Suppressor macrophage (primary cell): ENCODE results near the gene ZAP70.

ENCODE experiments used
- DNase-seq, 4 experiments: peaks; one replicate each; pipeline ENCODE4 v3.0.0-alpha.2; 2020 to 2022

Gene ZAP70

GRCh38 chr2:97752342-97753334 is 39.3 kb downstream of the ZAP70 start:
- peak in 2 of 4 experiments; percentile 8 to 41 for DNase-seq

GRCh38 chr2:97754690-97755346 is 41.4 kb downstream of the ZAP70 start:
- DNase-seq, result no peak

DNA sequence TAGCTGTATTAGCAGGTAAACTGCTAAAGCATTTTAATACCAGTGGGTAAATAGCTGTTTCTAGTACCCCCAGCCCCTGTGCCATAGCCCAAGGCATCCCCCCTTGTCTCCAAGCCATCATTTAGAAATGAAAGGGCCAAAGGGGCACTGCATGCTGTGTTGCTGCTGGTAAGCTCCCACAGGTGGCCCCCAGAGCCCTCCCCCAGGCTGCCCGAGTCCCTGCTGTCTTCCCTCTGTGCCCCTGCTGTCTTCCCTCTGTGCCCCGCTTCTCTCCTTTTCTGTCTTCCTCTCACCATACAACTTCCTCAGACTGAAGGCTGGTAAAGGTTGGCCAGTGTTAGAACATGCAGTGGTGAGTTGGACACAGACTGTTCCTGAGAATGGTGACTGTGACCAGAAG is 42.1 kb downstream of the ZAP70 start:
- DNase-seq, result no peak

GRCh38 chr2:97757062-97757461 is 43.7 kb downstream of the ZAP70 start:
- DNase-seq, result no peak

DNA sequence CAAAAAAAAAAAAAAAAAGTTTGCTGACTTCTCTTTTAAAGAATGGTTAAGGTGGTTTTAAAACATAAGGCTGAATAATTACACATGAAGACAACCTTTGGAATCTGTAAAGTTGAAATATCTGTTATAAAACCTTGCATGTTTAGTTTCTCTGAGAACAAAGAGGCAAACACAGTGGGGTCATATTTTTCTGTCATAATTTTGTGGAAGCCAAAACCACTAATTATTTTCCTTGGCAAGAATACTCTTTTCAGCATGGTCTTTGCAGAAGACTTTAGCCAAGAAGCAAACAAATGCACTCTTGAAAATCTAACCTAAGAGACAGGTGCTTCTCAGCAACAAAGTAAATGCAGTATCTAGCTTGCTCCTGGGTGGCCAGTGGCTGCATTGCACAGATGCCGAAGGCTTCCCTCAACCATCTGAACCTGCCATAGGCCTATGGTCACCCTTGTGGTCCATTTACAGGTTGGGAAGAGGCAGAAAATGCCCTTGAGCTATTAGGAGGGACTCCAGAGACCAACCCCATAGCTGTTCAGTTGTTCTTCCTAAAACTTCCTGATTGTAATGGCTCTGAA is 44.8 kb downstream of the ZAP70 start:
- no peak for DNase-seq

GRCh38 chr2:97759727-97760407 is 46.5 kb downstream of the ZAP70 start:
- DNase-seq, result no peak

GRCh38 chr2:97760480-97761049 is 47.2 kb downstream of the ZAP70 start:
- DNase-seq, result no peak

DNA sequence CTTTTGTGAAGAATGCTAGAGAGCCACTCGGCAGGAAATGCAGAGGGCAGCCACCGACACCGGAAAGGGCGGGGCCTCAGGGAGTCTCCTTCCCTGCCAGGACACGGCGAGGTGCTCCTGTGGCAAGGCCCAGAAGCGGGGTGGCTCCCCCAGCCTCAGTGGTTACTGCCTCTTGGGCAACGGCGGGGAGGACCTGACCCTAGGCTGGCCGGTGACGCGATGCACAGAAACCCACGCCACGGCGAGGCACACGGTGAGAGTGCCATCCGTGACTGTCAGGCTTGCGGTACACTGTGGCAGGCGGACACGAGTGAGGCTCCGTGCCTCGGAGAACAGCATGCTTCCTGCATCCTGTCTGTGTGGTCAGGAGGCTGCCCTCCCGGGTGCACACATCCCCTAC is 47.8 kb downstream of the ZAP70 start:
- DNase-seq, result peak in 1 of 4 experiments; percentile 21

- DNase-seq, result peak; percentile 5 to 41 (median 27)
Observed at GRCh38 chr2:97763176-97763845, 49.9 kb downstream of the ZAP70 start.

DNA sequence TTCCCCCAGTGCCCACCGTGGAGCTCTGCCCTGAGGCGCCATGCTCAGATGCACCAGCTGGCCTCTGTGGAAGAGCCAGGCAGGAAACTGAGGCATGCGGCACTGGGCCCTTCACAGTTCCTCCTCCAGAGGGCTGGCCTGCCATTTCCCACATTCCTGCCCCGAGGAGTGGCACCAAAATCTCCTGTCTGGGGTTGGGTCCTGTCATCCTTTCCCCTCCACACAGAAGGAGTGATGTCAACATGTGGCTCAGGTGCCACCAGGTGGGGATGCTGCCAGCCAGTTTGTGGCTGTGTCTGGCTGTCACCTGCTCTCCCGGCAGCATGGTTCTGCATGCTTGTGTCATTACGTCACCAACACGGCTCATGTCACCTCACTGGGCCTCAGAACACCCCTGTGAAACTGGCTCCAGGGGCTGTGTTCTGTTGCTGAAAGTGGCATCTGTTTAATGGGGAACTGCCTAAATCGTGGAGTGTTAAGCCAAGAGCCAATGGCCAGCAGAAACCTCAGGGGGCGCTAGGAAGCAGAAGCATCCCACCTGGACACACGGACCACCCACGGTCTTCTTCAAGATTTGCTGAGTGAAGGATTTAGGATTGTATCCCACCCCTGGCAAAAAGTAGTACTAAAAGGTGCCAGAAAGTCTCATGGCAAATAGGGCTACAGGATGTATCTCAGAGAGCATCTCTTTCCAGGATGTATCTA is 51.3 kb downstream of the ZAP70 start:
- DNase-seq, result no peak

DNA sequence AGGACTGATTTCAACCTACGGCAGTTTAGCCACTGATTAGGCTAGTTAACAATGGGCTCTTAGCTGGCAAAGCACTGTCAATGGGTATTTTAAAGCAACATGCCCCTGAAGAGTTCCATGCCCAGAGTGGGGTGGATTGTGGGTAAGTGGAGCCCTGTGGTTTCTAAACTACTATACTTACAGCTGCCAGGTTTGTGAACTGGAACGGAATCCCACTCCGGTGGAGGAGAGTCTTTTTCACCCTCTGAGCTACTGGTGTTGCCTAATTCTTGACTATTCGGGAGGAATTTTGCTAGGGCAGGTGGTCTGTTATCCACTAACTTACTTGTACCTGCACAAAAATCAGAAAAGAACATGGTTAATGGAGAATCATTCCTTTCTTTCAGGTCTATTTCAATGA is 52.6 kb downstream of the ZAP70 start:
- DNase-seq, result no peak

GRCh38 chr2:97766567-97766966 is 53.2 kb downstream of the ZAP70 start:
- DNase-seq, result no peak

GRCh38 chr2:97769308-97769707 is 55.9 kb downstream of the ZAP70 start:
- DNase-seq, result no peak

GRCh38 chr2:97769711-97770110 is 56.3 kb downstream of the ZAP70 start:
- DNase-seq, result no peak

GRCh38 chr2:97770445-97770844 is 57.1 kb downstream of the ZAP70 start:
- no peak for DNase-seq

- peak; percentile 15 to 49 (median 38) for DNase-seq
Observed at GRCh38 chr2:97774425-97774824, 61.0 kb downstream of the ZAP70 start.

- DNase-seq, result no peak
Observed at GRCh38 chr2:97775074-97775473, 61.7 kb downstream of the ZAP70 start.

DNA sequence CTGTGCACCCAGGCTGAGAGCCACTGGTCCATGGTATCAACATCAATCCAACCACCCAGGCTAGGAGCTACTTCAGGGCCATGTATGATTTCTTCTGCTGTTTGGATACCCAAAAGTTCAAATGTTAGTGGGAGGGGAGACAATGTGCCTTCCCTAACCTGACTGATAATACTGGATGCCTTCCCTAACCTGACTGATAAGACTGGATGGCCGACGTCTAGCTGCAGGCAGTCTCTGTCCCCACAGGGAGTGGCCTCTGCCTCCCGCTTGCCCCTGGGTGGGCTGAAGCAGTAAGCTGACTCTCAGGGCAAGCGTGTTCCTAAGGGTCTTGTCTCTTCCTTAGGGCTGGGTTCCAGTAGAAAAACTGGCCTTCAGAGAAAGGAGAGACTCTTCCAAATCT is 65.8 kb downstream of the ZAP70 start:
- DNase-seq, result no peak

- no peak for DNase-seq
Observed at GRCh38 chr2:97781981-97782380, 68.6 kb downstream of the ZAP70 start.

DNA sequence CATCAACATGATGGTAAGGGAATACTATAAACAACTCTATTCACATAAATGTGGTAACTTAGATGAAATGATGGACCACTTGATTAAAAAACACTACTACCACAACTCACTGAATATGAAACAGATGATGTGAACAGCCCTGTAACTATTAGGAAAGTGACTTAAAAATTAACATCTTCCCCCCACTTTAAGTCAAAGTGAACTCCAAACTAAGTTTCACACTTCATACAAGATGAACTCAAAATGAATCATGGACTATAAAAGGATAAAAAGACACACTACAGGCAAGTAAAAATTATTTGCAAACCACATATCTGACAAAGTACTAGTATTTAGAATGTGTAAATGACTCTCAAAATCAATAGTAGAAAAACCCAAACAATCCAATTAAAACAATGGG is 71.6 kb downstream of the ZAP70 start:
- DNase-seq, result no peak

- DNase-seq, result no peak
Observed at GRCh38 chr2:97785818-97786217, 72.4 kb downstream of the ZAP70 start.
